ENCODE data around the gene MAN1A1. TPM values are rescaled to one million over a fixed set of nuclear protein-coding genes. Genes with fewer than 3 reads are reported as not detected.
"Not testable (repeated sequence)": the region's sequence is repeated elsewhere in the genome, so short reads cannot be mapped to it uniquely, and the experiment has no call there.

MAN1A1 gene
- polyA plus RNA-seq, 1 experiment = 1.6 TPM

- TF ChIP-seq CTCF (IDR thresholded peaks at IDR 0.05; ENCODE audit: insufficient read depth, low read depth, low read length) = no peak
- H3K27me3 ChIP-seq (ENCODE audit: control insufficient read depth, insufficient read depth, low read length) = no peaks in the 10 kb centered on the region
- no peaks in the 10 kb centered on the region for H3K36me3 ChIP-seq (ENCODE audit: control insufficient read depth, insufficient read depth, low read length)
- no peak overlapping the region for H3K4me3 ChIP-seq (ENCODE audit: low read depth, low read length)
- POLR2A ChIA-PET = no interaction called here
- no peak for DNase-seq (ENCODE audit: low read depth)
- CTCF ChIA-PET = no interaction called here
Observed at GRCh38 chr6:119296036-119297035, 53.2 kb downstream of the MAN1A1 start.

- no peak for DNase-seq (ENCODE audit: low read depth)
- ChIA-PET CTCF (no interaction called here), POLR2A (no interaction called here)
- H3K27me3 ChIP-seq (ENCODE audit: control insufficient read depth, insufficient read depth, low read length) = no peaks in the 10 kb centered on the region
- TF ChIP-seq CTCF (IDR thresholded peaks at IDR 0.05; ENCODE audit: insufficient read depth, low read depth, low read length) = no peak
- H3K4me3 ChIP-seq (ENCODE audit: low read depth, low read length) = no peak overlapping the region
- H3K36me3 ChIP-seq (ENCODE audit: control insufficient read depth, insufficient read depth, low read length) = no peaks in the 10 kb centered on the region
Observed at GRCh38 chr6:119294984-119295383, 54.6 kb downstream of the MAN1A1 start.

- DNase-seq (ENCODE audit: low read depth); H3K4me3 ChIP-seq (ENCODE audit: low read depth, low read length); H3K36me3 ChIP-seq (ENCODE audit: control insufficient read depth, insufficient read depth, low read length); H3K27me3 ChIP-seq (ENCODE audit: control insufficient read depth, insufficient read depth, low read length); POLR2A ChIA-PET: not testable (repeated sequence)
- CTCF ChIA-PET = interaction anchor here (0.7 kb wide), 1 partner anchor 37 kb away, joined by 3 read pairs; no protein-coding TSS in a partner anchor
Observed at GRCh38 chr6:119291060-119291459, 58.5 kb downstream of the MAN1A1 start.

GRCh38 chr6:119290306-119290705, 59.3 kb downstream of the MAN1A1 start:
- H3K4me3 ChIP-seq (ENCODE audit: low read depth, low read length) = no peak overlapping the region
- ChIA-PET CTCF (no interaction called here), POLR2A (no interaction called here)
- no peaks in the 10 kb centered on the region for H3K27me3 ChIP-seq (ENCODE audit: control insufficient read depth, insufficient read depth, low read length)
- no peak for DNase-seq (ENCODE audit: low read depth)
- H3K36me3 ChIP-seq (ENCODE audit: control insufficient read depth, insufficient read depth, low read length) = no peaks in the 10 kb centered on the region
- TF ChIP-seq CTCF (IDR thresholded peaks at IDR 0.05; ENCODE audit: insufficient read depth, low read depth, low read length) = no peak

GRCh38 chr6:119289651-119290050, 59.9 kb downstream of the MAN1A1 start:
- TF ChIP-seq CTCF (IDR thresholded peaks at IDR 0.05; ENCODE audit: insufficient read depth, low read depth, low read length) = no peak
- H3K36me3 ChIP-seq (ENCODE audit: control insufficient read depth, insufficient read depth, low read length) = no peaks in the 10 kb centered on the region
- H3K27me3 ChIP-seq (ENCODE audit: control insufficient read depth, insufficient read depth, low read length) = no peaks in the 10 kb centered on the region
- POLR2A ChIA-PET = no interaction called here
- CTCF ChIA-PET = no interaction called here
- H3K4me3 ChIP-seq (ENCODE audit: low read depth, low read length) = no peak overlapping the region
- DNase-seq (ENCODE audit: low read depth) = no peak

Measured in BJ (cell line).